Right renal pelvis (tissue), 4 donors: ENCODE results near the gene SLC10A3. TPM values are rescaled to one million over a fixed set of nuclear protein-coding genes. Genes with fewer than 3 reads are reported as not detected.

Source experiments
- DNase-seq, 4 donors: peaks; one replicate each; pipeline ENCODE4 v3.0.0-alpha.2; 2013; ENCODE audit warnings: low read depth in 4 of 4, low spot score in 3 of 4, missing footprints in 1 of 4
- polyA plus RNA-seq, 4 donors: library from polyadenylated mRNA; unstranded; fragments of 120-200 nt; gene quantifications; one replicate each; pipeline ENCODE4 v1.2.1, GENCODE V29; 2013; ENCODE audit not compliant: insufficient read length in 4 of 4

SLC10A3 gene
- polyA plus RNA-seq, 4 donors, result 19.3 to 27.6 (median 19.6) TPM

DNA sequence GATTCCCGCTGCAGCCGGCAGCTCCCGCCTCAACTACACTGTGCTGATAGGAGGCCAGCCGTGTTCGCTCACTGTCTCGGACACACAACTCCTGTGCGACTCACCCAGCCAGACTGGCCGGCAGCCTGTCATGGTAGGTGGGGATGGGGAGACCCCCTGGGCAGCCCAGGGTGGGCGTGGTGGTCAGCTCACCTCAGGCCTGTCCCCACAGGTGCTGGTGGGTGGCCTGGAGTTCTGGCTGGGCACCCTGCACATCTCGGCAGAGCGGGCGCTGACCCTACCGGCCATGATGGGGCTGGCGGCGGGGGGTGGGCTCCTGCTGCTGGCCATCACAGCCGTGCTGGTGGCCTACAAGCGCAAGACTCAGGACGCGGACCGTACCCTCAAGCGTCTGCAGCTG, 22.9 kb downstream of the SLC10A3 start:
- no peak for DNase-seq

DNA sequence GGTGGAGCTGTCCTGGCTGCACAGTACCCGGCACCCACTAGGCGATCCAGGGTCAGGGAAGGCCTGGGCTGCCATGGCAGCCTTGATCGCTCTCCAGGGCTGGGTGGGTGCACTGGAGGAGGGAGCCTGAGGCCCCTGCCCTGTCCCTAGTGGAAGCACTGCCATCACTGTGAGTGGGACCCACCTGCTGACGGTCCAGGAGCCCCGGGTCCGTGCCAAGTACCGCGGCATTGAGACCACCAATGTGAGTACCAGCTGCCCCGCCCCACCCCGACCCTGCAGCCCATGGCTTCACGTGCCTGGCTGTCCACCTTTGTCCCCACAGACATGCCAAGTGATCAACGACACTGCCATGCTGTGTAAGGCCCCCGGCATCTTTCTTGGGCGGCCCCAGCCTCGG, 23.5 kb downstream of the SLC10A3 start:
- no peak for DNase-seq

DNA sequence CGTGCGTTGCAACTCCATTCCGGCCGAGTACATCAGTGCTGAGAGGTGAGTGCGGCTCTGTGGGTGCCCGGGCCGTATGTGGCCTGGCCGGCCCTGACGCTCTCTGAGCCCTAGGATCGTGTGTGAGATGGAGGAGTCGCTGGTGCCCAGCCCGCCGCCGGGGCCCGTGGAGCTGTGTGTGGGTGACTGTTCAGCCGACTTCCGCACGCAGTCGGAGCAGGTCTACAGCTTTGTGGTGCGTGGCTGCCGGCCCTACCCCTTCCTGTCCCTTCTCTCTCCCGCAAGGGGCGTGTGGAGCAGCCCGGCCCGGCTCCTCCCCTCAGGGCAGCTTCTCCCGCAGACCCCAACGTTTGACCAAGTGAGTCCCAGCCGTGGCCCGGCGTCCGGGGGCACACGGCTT, 24.4 kb downstream of the SLC10A3 start:
- no peak for DNase-seq

DNA sequence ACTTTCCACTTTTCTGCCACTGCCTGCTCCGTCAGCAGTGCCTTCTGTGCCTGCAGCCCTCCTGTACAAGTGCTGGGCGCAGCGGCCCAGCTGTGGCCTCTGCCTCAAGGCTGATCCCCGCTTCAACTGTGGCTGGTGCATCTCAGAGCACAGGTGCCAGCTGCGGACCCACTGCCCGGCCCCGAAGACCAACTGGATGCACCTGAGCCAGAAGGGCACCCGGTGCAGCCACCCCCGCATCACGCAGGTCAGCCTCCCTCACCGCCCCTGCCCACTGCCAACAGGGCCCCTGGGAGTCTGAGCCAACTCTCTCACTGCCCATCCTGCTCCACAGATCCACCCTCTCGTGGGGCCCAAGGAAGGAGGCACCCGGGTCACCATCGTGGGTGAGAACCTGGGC, 24.8 kb downstream of the SLC10A3 start:
- no peak for DNase-seq

DNA sequence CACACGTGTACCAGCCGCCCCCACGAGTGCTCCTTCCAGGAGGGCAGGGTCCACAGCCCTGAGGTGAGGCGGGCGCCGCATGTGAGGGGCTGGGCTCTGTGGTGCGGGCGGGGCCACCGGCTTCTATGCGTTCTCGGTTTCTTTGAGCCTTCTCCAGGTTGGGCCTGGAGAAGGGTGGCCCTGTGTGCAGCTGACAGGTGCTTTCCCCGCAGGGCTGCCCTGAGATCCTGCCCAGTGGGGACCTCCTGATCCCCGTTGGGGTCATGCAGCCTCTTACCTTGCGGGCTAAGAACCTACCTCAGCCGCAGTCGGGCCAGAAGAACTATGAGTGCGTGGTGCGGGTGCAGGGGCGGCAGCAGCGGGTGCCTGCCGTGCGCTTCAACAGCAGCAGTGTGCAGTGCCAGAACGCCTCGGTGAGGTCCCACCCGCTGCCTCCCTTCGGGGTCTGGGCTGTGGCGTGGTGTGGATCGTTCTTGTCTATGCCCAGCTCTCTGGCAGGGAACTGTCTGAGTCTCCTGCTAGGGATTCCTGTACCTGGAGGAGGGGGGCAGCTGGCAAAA, 25.5 kb downstream of the SLC10A3 start:
- DNase-seq, result no peak

DNA sequence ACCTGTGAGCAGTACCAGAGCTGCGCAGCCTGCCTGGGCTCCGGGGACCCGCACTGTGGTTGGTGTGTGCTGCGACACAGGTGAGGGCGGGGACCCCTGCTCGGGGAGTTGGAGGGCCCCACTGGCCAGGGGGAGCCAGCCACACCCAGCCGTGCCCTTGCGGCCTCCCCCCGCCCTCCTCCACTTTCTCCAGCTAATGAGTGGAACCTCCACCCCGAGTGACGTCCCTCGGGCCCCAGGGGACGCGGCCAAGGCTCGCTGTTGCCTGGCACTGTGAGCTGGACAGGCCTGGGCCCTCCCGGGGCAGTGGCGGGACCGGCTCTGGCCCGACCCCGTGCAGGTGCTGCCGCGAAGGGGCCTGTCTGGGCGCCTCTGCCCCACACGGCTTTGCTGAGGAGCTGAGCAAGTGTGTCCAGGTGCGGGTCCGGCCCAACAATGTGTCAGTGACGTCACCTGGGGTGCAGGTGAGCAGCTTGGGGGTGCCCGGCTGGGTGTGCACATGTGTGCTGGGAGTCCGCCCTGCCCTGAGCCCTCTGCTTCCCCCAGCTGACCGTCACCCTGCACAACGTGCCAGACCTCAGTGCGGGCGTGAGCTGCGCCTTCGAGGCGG, 26.7 kb downstream of the SLC10A3 start:
- no peak for DNase-seq

DNA sequence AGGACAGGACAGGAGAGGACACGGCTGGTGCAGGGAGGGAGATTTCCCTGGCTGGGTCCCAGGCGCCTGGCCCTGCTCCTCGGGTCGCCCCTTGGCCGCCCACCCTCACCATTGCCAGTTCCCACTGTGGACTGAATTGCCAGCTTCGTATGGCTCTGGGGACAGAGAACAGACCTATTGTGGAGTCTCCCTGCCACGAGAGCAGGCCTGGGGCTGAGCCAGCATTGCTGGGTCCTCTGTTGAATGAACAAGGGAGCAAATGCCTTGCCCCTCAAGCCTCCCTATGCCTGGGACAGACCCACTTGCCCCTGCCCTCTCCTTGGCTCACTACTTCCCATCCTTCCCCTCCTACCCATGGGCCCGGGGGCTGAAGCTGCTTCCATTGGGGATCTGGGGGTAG, 28.0 kb downstream of the SLC10A3 start:
- no peak for DNase-seq

DNA sequence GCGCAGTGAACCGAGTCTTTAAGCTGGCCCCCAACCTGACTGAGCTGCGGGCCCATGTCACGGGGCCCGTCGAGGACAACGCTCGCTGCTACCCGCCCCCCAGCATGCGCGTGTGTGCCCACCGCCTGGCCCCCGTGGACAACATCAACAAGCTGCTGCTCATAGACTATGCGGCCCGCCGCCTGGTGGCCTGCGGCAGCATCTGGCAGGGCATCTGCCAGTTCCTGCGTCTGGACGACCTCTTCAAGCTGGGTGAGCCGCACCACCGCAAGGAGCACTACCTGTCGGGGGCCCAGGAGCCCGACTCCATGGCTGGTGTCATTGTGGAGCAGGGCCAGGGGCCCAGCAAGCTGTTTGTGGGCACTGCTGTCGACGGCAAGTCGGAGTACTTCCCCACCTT, 30.1 kb downstream of the SLC10A3 start:
- no peak for DNase-seq

DNA sequence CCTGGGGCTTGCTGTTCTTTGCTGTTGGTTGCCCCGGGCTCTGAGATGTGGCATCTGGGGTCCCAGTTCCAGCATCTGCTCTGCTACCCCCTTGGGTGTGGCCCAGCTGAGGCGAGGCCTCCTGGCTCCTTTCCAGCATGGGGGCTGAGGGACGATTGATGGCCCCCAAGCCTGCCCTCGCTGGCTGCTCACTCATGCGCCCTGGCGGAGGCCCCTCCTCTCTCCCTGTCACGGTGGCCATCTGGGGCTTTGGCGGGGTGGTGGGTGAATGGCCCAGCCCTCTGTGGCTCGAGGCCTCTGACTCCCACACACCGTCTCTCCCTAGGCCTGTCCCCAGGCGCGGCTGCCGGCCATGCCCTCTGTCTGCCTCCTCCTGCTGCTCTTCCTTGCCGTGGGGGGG, 30.6 kb downstream of the SLC10A3 start:
- DNase-seq, result no peak

DNA sequence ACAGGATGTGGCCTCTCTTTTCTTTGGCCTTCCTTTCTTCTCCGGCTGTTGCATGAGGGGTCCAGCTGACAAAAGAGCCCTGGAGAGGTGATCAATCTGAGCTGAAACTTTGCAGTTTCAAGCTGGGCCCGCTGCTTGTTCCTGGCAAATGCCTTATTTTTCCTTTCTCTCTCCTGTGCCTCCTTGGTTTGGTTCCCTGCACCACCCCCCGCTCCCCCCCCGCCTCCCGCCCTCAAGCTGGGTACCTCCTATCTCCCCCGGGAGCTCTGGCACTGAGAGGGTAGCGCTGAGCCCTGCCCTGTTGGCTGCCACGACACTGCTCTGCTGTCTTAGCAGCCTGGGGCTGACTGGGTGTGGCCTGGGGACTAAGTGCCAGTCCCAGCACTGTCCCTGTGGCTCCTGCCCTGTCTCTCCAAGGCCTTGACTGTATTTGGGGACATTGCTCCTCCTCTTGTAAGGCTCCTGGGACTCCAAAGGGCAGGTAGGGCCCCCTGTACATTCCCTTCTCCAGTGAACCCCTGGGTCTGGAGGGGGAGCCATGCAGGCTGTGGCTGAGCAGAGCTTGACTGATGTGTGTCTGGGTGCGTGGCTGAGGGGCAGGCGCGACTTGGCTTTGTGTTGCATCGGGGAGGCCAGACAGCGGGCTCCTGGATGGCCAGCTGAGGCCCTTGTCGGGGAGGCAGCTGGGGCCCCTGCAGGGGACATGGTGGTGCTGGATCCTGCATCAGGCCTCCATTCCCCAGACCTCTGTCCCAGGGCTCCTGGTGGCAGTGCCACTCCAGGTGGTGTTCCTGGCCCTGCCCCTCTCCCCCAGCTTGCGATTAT, 31.3 kb downstream of the SLC10A3 start:
- no peak for DNase-seq

DNA sequence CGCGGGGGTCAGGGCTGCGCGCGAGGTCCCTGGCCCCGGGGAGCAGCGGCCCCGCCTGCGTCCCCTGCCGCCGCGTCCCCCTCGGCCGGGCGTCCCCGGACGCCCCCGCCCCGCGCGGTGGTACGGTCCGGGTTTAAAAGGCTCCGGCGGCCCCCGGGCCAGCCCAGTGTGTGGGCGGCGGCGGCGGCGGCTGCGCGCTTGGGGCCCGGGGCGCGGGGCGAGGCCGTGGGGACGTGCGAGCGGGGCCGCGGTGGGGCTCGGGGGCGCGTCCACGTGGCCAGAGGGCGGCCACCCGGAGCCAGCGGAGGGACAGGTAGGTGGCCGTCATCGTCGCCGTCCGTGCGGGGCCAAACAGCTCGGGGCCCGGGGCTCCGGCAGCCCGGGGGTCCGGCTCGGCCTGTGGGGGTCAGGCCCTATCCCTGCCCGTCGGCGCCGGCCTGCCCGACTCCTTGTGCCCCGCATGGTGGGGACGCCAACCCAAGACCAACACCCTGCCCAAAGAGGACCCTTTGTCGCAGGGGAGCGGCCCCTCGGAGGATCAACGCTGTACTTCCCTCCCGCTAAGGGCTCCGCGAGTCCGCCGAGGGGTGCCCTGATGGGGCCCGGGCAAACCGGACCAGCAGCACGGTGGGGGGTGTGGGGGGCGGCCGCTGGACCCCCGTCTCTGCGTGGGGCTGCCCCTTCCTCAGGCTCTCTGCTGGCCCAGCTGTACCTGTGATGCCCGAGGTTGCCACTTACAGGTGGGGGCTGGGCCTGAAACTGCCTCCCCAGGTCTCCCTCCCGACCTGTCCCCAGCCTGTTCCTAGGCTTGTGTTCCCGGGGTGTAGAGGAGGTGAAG, 32.1 kb downstream of the SLC10A3 start, which contains the start of gene PLXNA3:
Gene PLXNA3, plus strand, starts transcription at position 166 of the 838 bp plus-strand sequence. CDS start 1,903 bp downstream, outside the sequence.
- no peak for DNase-seq

DNA sequence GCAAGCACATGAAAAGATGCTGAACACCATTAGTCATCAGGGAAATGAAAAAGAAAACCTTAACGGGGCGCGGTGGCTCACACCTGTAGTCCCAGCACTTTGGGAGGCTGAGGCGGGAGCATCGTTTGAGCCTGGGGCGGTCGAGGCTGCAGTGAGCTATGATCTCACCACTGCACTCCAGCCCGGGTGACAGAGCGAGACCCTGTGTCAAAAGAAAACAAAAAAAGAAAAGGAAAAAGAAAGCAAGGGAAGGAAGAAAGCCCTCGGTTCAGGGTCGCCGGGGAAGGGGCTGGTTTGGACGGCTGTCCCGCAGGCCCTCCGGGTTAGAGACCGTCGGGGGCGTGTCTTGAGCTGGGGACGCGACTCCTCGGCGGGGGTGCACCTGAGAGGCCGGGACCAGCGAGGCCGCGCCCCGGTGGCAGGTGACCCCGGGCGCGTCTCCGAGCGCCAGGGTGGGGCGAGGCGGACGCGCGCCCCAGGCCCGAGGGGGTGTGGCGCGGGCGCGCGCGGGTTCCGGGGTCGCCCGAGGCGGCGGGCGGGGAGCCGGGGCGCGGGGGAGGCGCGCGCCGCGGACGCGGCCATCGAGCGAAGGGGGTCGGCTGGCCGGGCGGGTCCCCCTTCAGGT, 32.8 kb downstream of the SLC10A3 start:
- no peak for DNase-seq

DNA sequence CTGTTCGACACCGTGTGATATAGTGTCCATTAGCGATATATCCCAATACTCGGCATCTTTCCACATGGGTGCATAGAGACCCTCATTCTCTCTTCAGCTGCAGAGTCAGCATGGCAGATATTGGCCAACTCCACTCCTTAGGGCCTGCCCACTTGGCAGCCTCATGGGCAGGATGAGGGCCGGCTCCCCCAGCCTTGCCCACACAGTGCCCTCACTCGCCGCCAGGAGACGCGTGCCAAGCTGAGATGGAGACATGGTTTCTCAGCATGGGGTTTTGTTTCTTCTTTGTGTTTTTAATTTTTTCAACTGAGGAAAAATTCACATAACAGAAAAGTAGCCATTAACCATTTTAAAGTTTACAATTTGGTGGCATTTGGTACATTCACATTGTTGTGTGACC, 37.6 kb downstream of the SLC10A3 start:
- DNase-seq, result no peak

DNA sequence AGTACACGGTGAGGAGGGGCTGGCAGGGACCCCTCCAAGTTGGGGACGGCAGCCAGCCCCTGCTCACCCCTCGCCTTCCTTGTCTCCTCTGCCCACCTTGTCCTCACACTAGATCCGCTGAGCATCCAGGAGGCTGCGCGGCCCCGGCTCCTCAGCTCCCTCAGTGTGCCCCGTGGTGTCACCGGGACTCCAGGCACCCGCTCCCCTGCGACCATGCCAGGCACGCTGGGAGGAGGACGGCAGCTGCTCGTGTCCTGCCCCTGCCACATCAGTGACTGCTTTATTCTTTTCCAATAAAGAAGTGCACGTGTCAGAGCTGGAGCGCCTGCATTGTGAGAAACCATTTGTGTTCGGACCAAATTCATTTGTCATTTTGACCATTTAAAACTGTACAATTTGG, 40.1 kb downstream of the SLC10A3 start:
- no peak for DNase-seq

DNA sequence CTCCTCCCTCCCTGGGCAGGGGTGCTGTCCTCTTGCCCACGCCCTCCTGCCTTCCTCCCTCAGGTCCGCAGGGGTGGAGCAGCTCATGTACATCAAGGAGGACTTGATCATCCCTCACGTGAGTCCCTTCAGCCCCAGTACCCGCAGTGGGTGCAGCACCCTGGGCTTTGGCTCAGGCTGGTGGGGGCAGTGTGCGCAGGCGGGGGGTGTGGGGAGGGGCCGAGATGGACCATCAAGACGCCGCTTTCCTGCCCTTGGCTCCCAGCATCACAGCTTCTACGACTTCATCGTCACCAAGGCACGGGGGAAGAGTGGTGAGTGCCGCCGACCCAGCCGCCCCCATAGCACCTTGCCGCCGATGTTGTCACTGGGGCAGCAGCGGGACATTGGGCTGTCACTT, 40.8 kb downstream of the SLC10A3 start:
- DNase-seq, result no peak

DNA sequence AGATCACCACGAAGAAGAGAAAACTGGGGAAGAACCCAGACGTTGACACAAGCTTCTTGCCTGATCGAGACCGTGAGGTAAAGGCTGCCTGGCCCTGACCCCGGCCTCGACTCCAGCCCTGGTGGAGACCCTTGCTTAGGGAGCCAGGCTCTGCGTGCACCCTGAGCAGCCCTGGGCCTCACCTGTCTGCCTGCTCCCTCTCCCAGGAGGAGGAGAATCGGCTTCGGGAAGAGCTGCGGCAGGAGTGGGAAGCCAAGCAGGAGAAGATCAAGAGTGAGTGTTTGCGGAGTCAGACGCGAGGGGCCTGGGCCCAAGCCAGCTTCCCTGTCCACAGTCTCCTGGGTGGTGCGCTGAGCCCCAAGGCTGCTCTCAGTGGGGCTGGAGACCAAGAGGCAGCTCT, 41.9 kb downstream of the SLC10A3 start:
- no peak for DNase-seq

DNA sequence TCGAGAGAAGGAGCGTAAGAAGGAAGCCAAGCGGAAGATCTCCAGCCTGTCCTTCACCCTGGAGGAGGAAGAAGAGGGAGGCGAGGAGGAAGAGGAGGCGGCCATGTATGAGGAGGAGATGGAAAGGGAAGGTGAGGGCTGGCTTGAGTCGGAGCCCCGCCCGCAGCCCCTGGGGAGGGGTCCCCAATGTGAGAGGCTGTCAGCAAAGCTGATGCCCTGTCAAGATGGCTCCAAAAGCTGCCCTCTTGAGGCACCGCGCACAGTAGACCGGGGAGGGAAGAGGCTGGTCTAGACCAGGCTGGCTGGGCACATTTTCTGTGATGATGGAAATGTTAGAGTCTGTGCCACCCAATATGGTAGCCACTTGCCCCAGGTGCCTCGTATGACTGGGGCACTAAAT, 44.0 kb downstream of the SLC10A3 start:
- no peak for DNase-seq

DNA sequence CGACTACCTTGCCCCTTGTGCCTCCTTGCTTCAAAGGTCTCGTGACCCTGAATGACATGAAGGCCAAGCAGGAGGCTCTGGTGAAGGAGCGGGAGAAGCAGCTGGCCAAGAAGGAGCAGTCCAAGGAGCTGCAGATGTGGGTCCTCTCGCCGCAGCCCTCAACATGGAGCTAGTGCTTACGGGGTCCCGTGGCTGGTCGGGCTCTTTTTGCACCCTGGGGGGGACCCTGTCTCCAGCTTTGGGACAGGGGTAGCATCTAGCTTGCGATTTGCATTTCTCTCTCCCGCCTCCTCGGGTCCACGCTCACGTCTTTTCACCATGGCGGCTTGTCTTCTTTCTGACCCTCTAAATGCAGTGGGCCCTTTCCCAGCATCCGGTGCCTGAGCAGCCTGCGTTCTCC, 44.7 kb downstream of the SLC10A3 start:
- no peak for DNase-seq

DNA sequence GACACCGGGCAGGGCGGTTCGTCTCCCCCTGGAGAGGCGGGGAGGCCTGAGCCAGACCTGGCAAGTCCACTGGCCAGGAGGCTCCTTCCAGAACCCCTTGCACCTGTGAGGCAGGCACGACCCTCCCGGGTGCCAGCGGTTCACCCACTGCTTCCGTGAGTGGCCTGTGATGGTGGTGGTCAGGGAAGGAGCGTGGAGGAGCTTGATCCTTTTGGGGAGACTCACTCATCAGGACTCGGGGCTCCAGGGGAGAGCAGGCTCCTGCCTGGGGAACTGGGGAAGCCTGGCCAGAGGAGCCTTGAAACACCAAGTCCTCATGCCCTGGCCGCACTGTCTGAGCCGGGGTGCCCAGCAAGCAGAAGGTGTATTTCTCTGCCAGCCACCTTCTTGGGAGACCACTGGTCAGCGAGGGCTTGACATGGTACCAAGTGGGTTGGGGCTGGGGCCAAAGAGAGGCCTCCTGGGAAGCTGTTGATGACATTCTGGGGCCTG, 45.6 kb downstream of the SLC10A3 start:
- DNase-seq, result no peak

DNA sequence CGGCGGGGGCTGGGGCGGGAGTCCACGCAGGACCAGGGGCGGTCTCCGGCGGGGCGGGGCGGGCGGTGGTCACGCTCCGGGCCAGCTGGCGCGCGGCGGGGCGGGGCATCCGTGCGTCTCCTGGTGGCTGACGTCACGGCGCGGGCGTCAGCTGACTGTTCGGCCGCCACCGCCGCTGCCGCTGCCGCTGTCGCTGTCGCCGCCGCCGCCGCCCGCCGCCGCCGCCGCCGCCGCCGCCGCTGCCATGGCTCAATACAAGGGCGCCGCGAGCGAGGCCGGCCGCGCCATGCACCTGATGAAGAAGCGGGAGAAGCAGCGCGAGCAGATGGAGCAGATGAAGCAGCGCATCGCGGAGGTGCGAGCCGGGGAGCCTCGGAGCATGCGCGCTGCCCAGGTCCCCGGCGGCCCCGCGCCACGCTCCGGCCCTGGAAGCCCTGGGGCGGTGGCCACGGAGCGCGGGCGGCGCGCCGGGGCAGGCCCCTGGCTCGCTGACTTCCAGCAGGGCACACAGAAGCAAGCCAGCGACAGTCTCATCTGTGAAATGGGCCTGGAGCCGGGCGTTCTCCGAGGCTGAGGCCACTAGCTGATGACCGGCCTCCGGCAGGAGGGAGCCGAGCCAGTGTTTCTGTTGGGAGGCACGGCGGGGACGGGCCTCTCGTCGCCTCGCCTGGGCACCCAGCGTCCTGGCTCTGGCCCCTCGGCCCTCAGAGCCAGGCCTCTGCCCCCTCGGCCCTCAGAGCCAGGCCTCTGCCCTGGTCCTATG, 46.3 kb downstream of the SLC10A3 start, which contains the start of gene FAM50A:
Gene FAM50A, plus strand, starts transcription at position 150 of the 763 bp plus-strand sequence. Its CDS starts 95 bp downstream, at position 245.
- DNase-seq, result no peak
